GM10847 (cell line): ENCODE measurements around the gene SMARCD2.

Source experiments
- POLR2A ChIP-seq: IDR thresholded peaks from 2 replicates; pipeline ENCODE4 v1.6.1; 2011; ENCODE audit not compliant: insufficient read length; ENCODE audit errors: extremely low read depth

The SMARCD2 gene

GRCh38 chr17:63842173-63842539, 329 bp downstream of the SMARCD2 start:
- no peak for TF ChIP-seq POLR2A

- no peak for TF ChIP-seq POLR2A
These were observed 924 bp downstream of the SMARCD2 start for GRCh38 chr17:63841350-63842172.

GRCh38 chr17:63840591-63841349, 1.7 kb downstream of the SMARCD2 start:
- TF ChIP-seq POLR2A, result no peak

- no peak for TF ChIP-seq POLR2A
These were observed 3.8 kb downstream of the SMARCD2 start for GRCh38 chr17:63838631-63839171.

- no peak for TF ChIP-seq POLR2A
These were observed 4.4 kb downstream of the SMARCD2 start for GRCh38 chr17:63837962-63838600.

- no peak for TF ChIP-seq POLR2A
These were observed 5.0 kb downstream of the SMARCD2 start for GRCh38 chr17:63837480-63837879.

GRCh38 chr17:63836811-63837210, 5.7 kb downstream of the SMARCD2 start:
- no peak for TF ChIP-seq POLR2A

- TF ChIP-seq POLR2A, result no peak
These were observed 7.2 kb downstream of the SMARCD2 start for GRCh38 chr17:63835167-63835720.

GRCh38 chr17:63834431-63835166, 7.9 kb downstream of the SMARCD2 start:
- TF ChIP-seq POLR2A, result no peak

- no peak for TF ChIP-seq POLR2A
These were observed 8.6 kb downstream of the SMARCD2 start for GRCh38 chr17:63833741-63834373.

- no peak for TF ChIP-seq POLR2A
These were observed 9.3 kb downstream of the SMARCD2 start for GRCh38 chr17:63833026-63833740.

GRCh38 chr17:63832455-63832854, 10.0 kb downstream of the SMARCD2 start:
- TF ChIP-seq POLR2A, result no peak

- TF ChIP-seq POLR2A, result no peak
These were observed 10.5 kb downstream of the SMARCD2 start for GRCh38 chr17:63832014-63832413.

- no peak for TF ChIP-seq POLR2A
These were observed 11.0 kb downstream of the SMARCD2 start for GRCh38 chr17:63831505-63831904.
